Measurements from ENCODE around the gene PIP5K1B. TPM values are rescaled to one million over a fixed set of nuclear protein-coding genes. Genes with fewer than 3 reads are reported as not detected.

Gene PIP5K1B
- total RNA-seq, 1 experiment from 2014 or later = 0.16 TPM

GRCh38 chr9:68755051-68755450, 50.0 kb downstream of the PIP5K1B start:
- intact Hi-C loops (cut with micrococcal nuclease) = no loop called here
- Mint-ChIP-seq H3K4me1 (ENCODE audit: insufficient read depth, unreplicated experiment) (no peaks in the 10 kb centered on the region), H3K4me3 (ENCODE audit: unreplicated experiment) (no peak overlapping the region), H3K27me3 (ENCODE audit: insufficient read depth, unreplicated experiment) (peaks cover 59% of the 10 kb centered on the region), H3K36me3 (ENCODE audit: insufficient read depth, unreplicated experiment) (no peaks in the 10 kb centered on the region), H3K9me3 (ENCODE audit: unreplicated experiment) (no peaks in the 10 kb centered on the region), H3K27ac (ENCODE audit: low read depth, unreplicated experiment) (no peak overlapping the region)
- no peak for DNase-seq (ENCODE audit: unreplicated experiment)
- BruUV-seq (replicated peaks) = no TSS peak
- POLR2A ChIA-PET = no interaction called here
- TF ChIP-seq CTCF (IDR thresholded peaks at IDR 0.05; ENCODE audit: unreplicated experiment) = no peak
- CTCF ChIA-PET = interaction anchor here (0.5 kb wide), 1 partner anchor 171 kb away, joined by 3 read pairs; no protein-coding TSS in a partner anchor

GRCh38 chr9:68755752-68756151, 50.7 kb downstream of the PIP5K1B start:
- no peaks in the 10 kb centered on the region for H3K9me3 Mint-ChIP-seq (ENCODE audit: unreplicated experiment)
- POLR2A ChIA-PET = no interaction called here
- H3K36me3 Mint-ChIP-seq (ENCODE audit: insufficient read depth, unreplicated experiment) = no peaks in the 10 kb centered on the region

GRCh38 chr9:68759981-68760673, 55.1 kb downstream of the PIP5K1B start:
- H3K4me3 Mint-ChIP-seq (ENCODE audit: unreplicated experiment) = no peak overlapping the region
- H3K4me1 Mint-ChIP-seq (ENCODE audit: insufficient read depth, unreplicated experiment) = no peaks in the 10 kb centered on the region
- no peaks in the 10 kb centered on the region for H3K9me3 Mint-ChIP-seq (ENCODE audit: unreplicated experiment)
- H3K36me3 Mint-ChIP-seq (ENCODE audit: insufficient read depth, unreplicated experiment) = no peaks in the 10 kb centered on the region
- intact Hi-C loops (cut with micrococcal nuclease) = no loop called here
- no peak for DNase-seq (ENCODE audit: unreplicated experiment)
- ChIA-PET POLR2A (no interaction called here), CTCF (interaction anchor here (0.5 to 0.9 kb wide), 3 partner anchors 16 to 239 kb away, joined by 3 to 4 read pairs (median 4); no protein-coding TSS in a partner anchor)
- peaks cover 66% of the 10 kb centered on the region for H3K27me3 Mint-ChIP-seq (ENCODE audit: insufficient read depth, unreplicated experiment)
- TF ChIP-seq CTCF (IDR thresholded peaks at IDR 0.05; ENCODE audit: unreplicated experiment) = no peak
- BruUV-seq (replicated peaks) = no TSS peak
- H3K27ac Mint-ChIP-seq (ENCODE audit: low read depth, unreplicated experiment) = no peak overlapping the region

More at GRCh38 chr9:68755752-68756151, 50.7 kb downstream of the PIP5K1B start:
- BruUV-seq (replicated peaks) = no TSS peak
- CTCF ChIA-PET = interaction anchor here (0.5 kb wide), 1 partner anchor 172 kb away, joined by 3 read pairs; no protein-coding TSS in a partner anchor
- H3K4me3 Mint-ChIP-seq (ENCODE audit: unreplicated experiment) = no peak overlapping the region
- H3K27ac Mint-ChIP-seq (ENCODE audit: low read depth, unreplicated experiment) = no peak overlapping the region
- intact Hi-C loops (cut with micrococcal nuclease) = no loop called here
- peaks cover 59% of the 10 kb centered on the region for H3K27me3 Mint-ChIP-seq (ENCODE audit: insufficient read depth, unreplicated experiment)
- TF ChIP-seq CTCF (IDR thresholded peaks at IDR 0.05; ENCODE audit: unreplicated experiment) = no peak
- DNase-seq (ENCODE audit: unreplicated experiment) = no peak
- H3K4me1 Mint-ChIP-seq (ENCODE audit: insufficient read depth, unreplicated experiment) = no peaks in the 10 kb centered on the region

GRCh38 chr9:68760674-68761333, 55.8 kb downstream of the PIP5K1B start:
- H3K4me3 Mint-ChIP-seq (ENCODE audit: unreplicated experiment) = no peak overlapping the region
- BruUV-seq (replicated peaks) = no TSS peak
- CTCF ChIA-PET = interaction anchor here (0.6 to 0.9 kb wide), 2 partner anchors 177 to 239 kb away, joined by 3 to 4 read pairs; no protein-coding TSS in a partner anchor
- H3K27me3 Mint-ChIP-seq (ENCODE audit: insufficient read depth, unreplicated experiment) = peaks cover 66% of the 10 kb centered on the region
- intact Hi-C loops (cut with micrococcal nuclease) = no loop called here
- H3K36me3 Mint-ChIP-seq (ENCODE audit: insufficient read depth, unreplicated experiment) = no peaks in the 10 kb centered on the region
- no peak overlapping the region for H3K27ac Mint-ChIP-seq (ENCODE audit: low read depth, unreplicated experiment)
- POLR2A ChIA-PET = no interaction called here
- H3K9me3 Mint-ChIP-seq (ENCODE audit: unreplicated experiment) = no peaks in the 10 kb centered on the region
- DNase-seq (ENCODE audit: unreplicated experiment) = no peak
- no peaks in the 10 kb centered on the region for H3K4me1 Mint-ChIP-seq (ENCODE audit: insufficient read depth, unreplicated experiment)
- no peak for TF ChIP-seq CTCF (IDR thresholded peaks at IDR 0.05; ENCODE audit: unreplicated experiment)

All from MCF 10A (cell line).